ENCODE data around the gene GLDN. TPM values are rescaled to one million over a fixed set of nuclear protein-coding genes. Genes with fewer than 3 reads are reported as not detected.

GLDN gene
- total and polyA plus RNA-seq, 10 of the 15 experiments (the other 5 are each of a cell fraction or from before 2014, with no cell fraction given) = 0.13 TPM; not detected in 9

- no peak overlapping the region for H3K4me3 ChIP-seq
- POLR2A ChIA-PET = no interaction called here
- CTCF ChIA-PET = no interaction called here
These were observed 45.0 kb downstream of the GLDN start for GRCh38 chr15:51386486-51386885.

More at GRCh38 chr15:51386486-51386885, 45.0 kb downstream of the GLDN start:
- DNase-seq (ENCODE audit: low read depth, low spot score) (no peak), ATAC-seq (no peak), FAIRE-seq (no peak)
- Histone ChIP-seq H3K9ac (ENCODE audit: control insufficient read depth, insufficient read depth, low read length) (no peak overlapping the region), H3K79me2 (ENCODE audit: control insufficient read depth, insufficient read depth, low read length) (no peaks in the 10 kb centered on the region), H3K27ac (ENCODE audit: control insufficient read depth, insufficient read depth) (no peak overlapping the region), H3K4me1 (ENCODE audit: control insufficient read depth, insufficient read depth, low read length) (no peaks in the 10 kb centered on the region), H3K27me3 (replicated peaks in 1 of 2; ENCODE audit: control insufficient read depth in 2 of 2, insufficient read depth in 2 of 2, low read length in 1 of 2) (peaks cover 0 to 3% of the 10 kb centered on the region in 2 experiments; a peak in 2 of 4 replicates), H3K36me3 (ENCODE audit: control insufficient read depth in 2 of 2, insufficient read depth in 2 of 2, low read length in 1 of 2) (no peaks in the 10 kb centered on the region), H3K9me3 (replicated peaks; ENCODE audit: control insufficient read depth, insufficient read depth, low read length) (no peaks in the 10 kb centered on the region), H4K20me1 (ENCODE audit: control insufficient read depth, insufficient read depth) (no peaks in the 10 kb centered on the region), H2AFZ (ENCODE audit: control insufficient read depth, low read depth, low read length) (no peak overlapping the region), H3K4me2 (ENCODE audit: control insufficient read depth, insufficient read depth) (no peak overlapping the region)
- ChIA-PET RAD21 (ENCODE audit: unreplicated experiment) (no interaction called here), SMC1A (ENCODE audit: uncharacterized antibody, unreplicated experiment) (no interaction called here)
- WGBS (ENCODE audit: insufficient coverage, insufficient replicate concordance, low lambda C conversion rate, missing lambda C conversion rate) = 59% methylated on average over 12 of the region's 12 CpGs
- in situ Hi-C loops (cut with MboI) (no loop called here), intact Hi-C loops (cut with micrococcal nuclease; ENCODE audit: unreplicated experiment) (loop anchor here (10.0 kb wide), 1 partner anchor 108 kb away; no protein-coding TSS in a partner anchor)
- BruUV-seq (replicated peaks) = no TSS peak
- TF ChIP-seq POLR2AphosphoS2 (IDR thresholded peaks at IDR 0.05; ENCODE audit: low read depth, low read length) (no peak), BCL11A (IDR thresholded peaks at IDR 0.05; ENCODE audit: low read depth, low read length) (no peak), CREB1 (IDR thresholded peaks at IDR 0.05; ENCODE audit: low read depth) (no peak), IRF5 (IDR thresholded peaks at IDR 0.05; ENCODE audit: borderline replicate concordance) (no peak), ETV6 (conservative IDR thresholded peaks at IDR 0.05 in 1 of 2, IDR thresholded peaks at IDR 0.05 in 1 of 2; ENCODE audit: borderline replicate concordance in 1 of 2, low read depth in 1 of 2) (no peak), ESRRA (IDR thresholded peaks at IDR 0.05; ENCODE audit: low read length) (no peak), SKIL (IDR thresholded peaks at IDR 0.05; ENCODE audit: low read depth, poor library complexity, severe bottlenecking) (no peak)
